Esophagus muscularis mucosa (tissue), 4 donors: ENCODE measurements around the gene CACFD1. TPM values are rescaled to one million over a fixed set of nuclear protein-coding genes. Genes with fewer than 3 reads are reported as not detected.

ENCODE experiments used
- DNase-seq: peaks from one replicate; pipeline ENCODE4 v3.0.0-alpha.2; 2017; ENCODE audit errors: extremely low spot score
- H3K27ac ChIP-seq, 4 donors: fragments of 200-600 bp; sonication (generic); replicated peaks in 1 of 4; 1 replicate in 3 of 4; 2 replicates in 1 of 4; pipeline ENCODE4 v1.5.1; 2016 to 2019; ENCODE audit warnings: mild to moderate bottlenecking in 1 of 4
- H3K27me3 ChIP-seq, 4 donors: fragments of 200-600 bp; sonication (generic); one replicate each; pipeline versions ENCODE4 v1.5.1 to v1.6.0; 2016 to 2019
- H3K36me3 ChIP-seq, 4 donors: fragments of 200-600 bp; sonication (generic); one replicate each; pipeline ENCODE4 v1.5.1; 2016 to 2019
- H3K4me1 ChIP-seq, 4 donors: fragments of 200-600 bp; sonication (generic); one replicate each; pipeline ENCODE4 v1.5.1; 2016 to 2019
- H3K4me3 ChIP-seq, 4 donors: fragments of 200-600 bp; sonication (generic); 1 replicate in 2 of 4; 2 replicates in 2 of 4; pipeline ENCODE4 v1.5.1; 2016 to 2019; ENCODE audit warnings: mild to moderate bottlenecking in 4 of 4, moderate library complexity in 1 of 4
- H3K9me3 ChIP-seq, 4 donors: fragments of 200-600 bp; sonication (generic); 1 replicate in 3 of 4; 2 replicates in 1 of 4; pipeline ENCODE4 v1.5.1; 2016 to 2019
- CTCF ChIP-seq, 3 experiments: fragments of 200-600 bp in 2 of 3; fragments of 450-650 bp in 1 of 3; sonication (generic) in 2 of 3; IDR thresholded peaks; one replicate each; pipeline ENCODE4 v1.5.1; 2017 to 2019; ENCODE audit warnings: antibody characterized with exemption in 3 of 3, mild to moderate bottlenecking in 2 of 3, moderate library complexity in 1 of 3
- EP300 ChIP-seq: sonication (generic); formaldehyde crosslinking; IDR thresholded peaks from one replicate; pipeline ENCODE4 v1.6.1; 2017; ENCODE audit warnings: antibody characterized with exemption
- POLR2A ChIP-seq: fragments of 450-650 bp; IDR thresholded peaks from one replicate; pipeline ENCODE4 v1.6.1; 2017; ENCODE audit warnings: antibody characterized with exemption, moderate library complexity, mild to moderate bottlenecking, low read depth
- POLR2AphosphoS5 ChIP-seq, 2 donors: sonication (generic); formaldehyde crosslinking; IDR thresholded peaks; one replicate each; pipeline ENCODE4 v1.6.1; 2017; ENCODE audit warnings: antibody characterized with exemption in 2 of 2
- WGBS: methylation state at CpG from one replicate; pipeline ENCODE4 v1.1.5; 2018; 5-methylcytosine and 5-hydroxymethylcytosine counted together
- intact Hi-C: fragments of 100-400 bp; cut with DNase I; formaldehyde crosslinking; loops from one replicate; pipeline ENCODE4 v1.15.1; 2023
- total RNA-seq, 4 donors: library from RNA; depleted of rRNA; stranded (reverse); fragments of >200 nt; gene quantifications; one replicate each; pipeline versions ENCODE4 v1.1.0 to v1.2.1, GENCODE V29; 2016

The CACFD1 gene
- total RNA-seq, 4 donors from 2014 or later = 12.5 to 27.8 (median 19.6) TPM

- Histone ChIP-seq H3K27me3 (peaks cover 0 to 70% (median 0%) of the 10 kb centered on the region in 4 donors), H3K4me3 (no peak overlapping the region), H3K36me3 (no peaks in the 10 kb centered on the region), H3K4me1 (peaks cover 11 to 22% (median 19%) of the 10 kb centered on the region in 4 donors), H3K9me3 (no peaks in the 10 kb centered on the region), H3K27ac (no peak overlapping the region)
- WGBS = 92% methylated on average over 20 of the region's 24 CpGs
- DNase-seq = no peak
- intact Hi-C loops = no loop called here
- TF ChIP-seq POLR2AphosphoS5 (IDR thresholded peaks at IDR 0.05) (no peak), CTCF (IDR thresholded peaks at IDR 0.05) (no peak), POLR2A (no peak), EP300 (no peak)
These were observed 35.8 kb downstream of the CACFD1 start for GRCh38 chr9:133495327-133496293.

GRCh38 chr9:133496861-133497842 lies 37.4 kb downstream of the CACFD1 start:
- DNase-seq = no peak
- H3K4me1 ChIP-seq = peaks cover 8 to 19% (median 9%) of the 10 kb centered on the region in 4 donors
- intact Hi-C loops = no loop called here
- TF ChIP-seq POLR2AphosphoS5 (IDR thresholded peaks at IDR 0.05) (no peak), CTCF (IDR thresholded peaks at IDR 0.05) (no peak), POLR2A (no peak), EP300 (no peak)
- no peaks in the 10 kb centered on the region for H3K36me3 ChIP-seq
- H3K27me3 ChIP-seq = peaks cover 0 to 59% (median 0%) of the 10 kb centered on the region in 4 donors
- 68% methylated on average over 22 of the region's 35 CpGs for WGBS
- no peak overlapping the region for H3K27ac ChIP-seq
- peaks cover 0 to 11% (median 11%) of the 10 kb centered on the region in 4 donors for H3K9me3 ChIP-seq
- H3K4me3 ChIP-seq = no peak overlapping the region

GRCh38 chr9:133499132-133499891 lies 39.5 kb downstream of the CACFD1 start:
- no peak for DNase-seq

GRCh38 chr9:133499892-133500270 lies 40.1 kb downstream of the CACFD1 start:
- Histone ChIP-seq H3K36me3 (no peaks in the 10 kb centered on the region), H3K4me3 (no peak overlapping the region), H3K27ac (no peak overlapping the region), H3K27me3 (peaks cover 0 to 49% (median 0%) of the 10 kb centered on the region in 4 donors), H3K9me3 (peaks cover 0 to 18% (median 16%) of the 10 kb centered on the region in 4 donors), H3K4me1 (peaks cover 0 to 12% (median 1%) of the 10 kb centered on the region in 4 donors)
- DNase-seq = no peak
- TF ChIP-seq CTCF (IDR thresholded peaks at IDR 0.05) (no peak), EP300 (no peak), POLR2A (no peak), POLR2AphosphoS5 (IDR thresholded peaks at IDR 0.05) (no peak)
- 83% methylated on average over 10 of the region's 12 CpGs for WGBS
- intact Hi-C loops = no loop called here

More at GRCh38 chr9:133499132-133499891, 39.5 kb downstream of the CACFD1 start:
- Histone ChIP-seq H3K4me1 (peaks cover 0 to 12% (median 1%) of the 10 kb centered on the region in 4 donors), H3K9me3 (peaks cover 0 to 18% (median 16%) of the 10 kb centered on the region in 4 donors), H3K27ac (no peak overlapping the region), H3K36me3 (no peaks in the 10 kb centered on the region), H3K4me3 (no peak overlapping the region), H3K27me3 (peaks cover 0 to 53% (median 0%) of the 10 kb centered on the region in 4 donors)
- WGBS = 42% methylated on average over 11 of the region's 19 CpGs
- TF ChIP-seq POLR2AphosphoS5 (IDR thresholded peaks at IDR 0.05) (peak in 1 of 2 donors; percentile 35), POLR2A (no peak)
- intact Hi-C loops = no loop called here
